WERI-Rb-1 (cell line): ENCODE data around the gene SIRT2.

Experiments used
- DNase-seq: peaks from one replicate; pipeline ENCODE4 v3.0.0-alpha.2; 2020
- H3K27ac ChIP-seq: fragments of 250-450 bp; sonication (Bioruptor Pico); 2 replicates; pipeline ENCODE4 v1.5.1; 2020; ENCODE audit warnings: mild to moderate bottlenecking, moderate library complexity
- H3K27me3 ChIP-seq: fragments of 250-450 bp; sonication (Bioruptor Pico); 2 replicates; pipeline ENCODE4 v1.5.1; 2021; ENCODE audit warnings: mild to moderate bottlenecking, low read depth, moderate library complexity; ENCODE audit not compliant: insufficient read depth, severe bottlenecking
- H3K36me3 ChIP-seq: fragments of 250-450 bp; sonication (Bioruptor Pico); 2 replicates; pipeline ENCODE4 v1.5.1; 2020; ENCODE audit warnings: mild to moderate bottlenecking, moderate library complexity
- H3K4me3 ChIP-seq: 2 replicates; pipeline ENCODE4 v1.5.1; 2011; ENCODE audit warnings: low read depth, mild to moderate bottlenecking, control low read depth, low read length
- H3K9me3 ChIP-seq: fragments of 250-450 bp; sonication (Bioruptor Pico); 2 replicates; pipeline ENCODE4 v1.5.1; 2021; ENCODE audit warnings: mild to moderate bottlenecking, moderate library complexity; ENCODE audit not compliant: severe bottlenecking
- CTCF ChIP-seq: IDR thresholded peaks from 2 replicates; pipeline ENCODE4 v1.5.1; 2011; ENCODE audit warnings: low read depth, mild to moderate bottlenecking, control low read depth, inconsistent platforms, low read length

The SIRT2 gene

GRCh38 chr19:38921420-38922274, 22.2 kb upstream of the SIRT2 start:
- Histone ChIP-seq H3K27ac (no peak overlapping the region), H3K27me3 (no peaks in the 10 kb centered on the region), H3K4me3 (no peak overlapping the region), H3K36me3 (peaks cover 31% of the 10 kb centered on the region), H3K9me3 (no peaks in the 10 kb centered on the region)
- TF ChIP-seq CTCF: no peak
- DNase-seq: no peak

DNA sequence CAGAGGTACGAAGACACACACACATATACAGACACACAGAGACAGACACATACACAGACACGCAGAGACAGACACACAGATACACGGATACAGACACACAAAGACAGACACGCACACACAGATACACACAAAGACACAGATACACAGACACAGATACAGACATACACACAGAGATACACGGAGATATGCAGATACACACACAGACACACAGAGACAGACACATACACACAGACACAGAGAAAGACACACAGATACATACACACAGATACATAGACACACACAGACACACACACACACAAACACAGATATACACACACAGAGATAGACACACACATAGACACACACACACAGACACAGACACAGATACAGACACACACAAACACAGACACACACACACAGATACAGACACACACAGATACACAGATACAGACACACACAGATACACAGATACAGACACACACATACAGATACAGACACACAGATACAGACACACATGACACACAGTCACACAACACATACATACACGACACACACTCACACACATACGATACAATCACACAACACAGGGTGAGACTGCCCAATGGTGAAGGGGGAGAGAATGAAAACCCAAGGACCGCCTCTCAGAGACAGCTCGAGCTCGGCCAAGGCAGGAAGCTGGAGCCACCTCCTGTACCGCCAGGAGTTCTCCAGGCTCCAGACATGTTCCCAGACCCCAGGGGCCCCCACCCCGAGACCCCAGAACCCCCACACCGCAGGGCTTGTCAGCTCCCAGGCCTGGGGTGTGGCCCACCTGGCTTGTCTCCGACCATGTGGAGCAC, 21.4 kb upstream of the SIRT2 start:
- Histone ChIP-seq H3K9me3 (no peaks in the 10 kb centered on the region), H3K36me3 (peaks cover 28% of the 10 kb centered on the region), H3K27ac (no peak overlapping the region), H3K4me3 (no peak overlapping the region), H3K27me3 (no peaks in the 10 kb centered on the region)
- no peak for TF ChIP-seq CTCF
- no peak for DNase-seq

- TF ChIP-seq CTCF: no peak
- peaks cover 22% of the 10 kb centered on the region for H3K36me3 ChIP-seq
- DNase-seq: no peak
Observed at GRCh38 chr19:38919837-38920601, 20.6 kb upstream of the SIRT2 start.

GRCh38 chr19:38918526-38918925, 19.1 kb upstream of the SIRT2 start:
- Histone ChIP-seq H3K36me3 (peaks cover 13% of the 10 kb centered on the region), H3K4me3 (no peak overlapping the region), H3K27me3 (no peaks in the 10 kb centered on the region), H3K9me3 (no peaks in the 10 kb centered on the region), H3K27ac (no peak overlapping the region)
- DNase-seq: no peak
- TF ChIP-seq CTCF: no peak

More at GRCh38 chr19:38919837-38920601, 20.6 kb upstream of the SIRT2 start:
- H3K9me3 ChIP-seq: no peaks in the 10 kb centered on the region
- H3K27me3 ChIP-seq: no peaks in the 10 kb centered on the region
- no peak overlapping the region for H3K4me3 ChIP-seq
- H3K27ac ChIP-seq: no peak overlapping the region

GRCh38 chr19:38917921-38918491, 18.6 kb upstream of the SIRT2 start:
- Histone ChIP-seq H3K9me3 (no peaks in the 10 kb centered on the region), H3K36me3 (peaks cover 13% of the 10 kb centered on the region), H3K4me3 (no peak overlapping the region), H3K27ac (no peak overlapping the region), H3K27me3 (no peaks in the 10 kb centered on the region)
- peak; percentile 49 for TF ChIP-seq CTCF
- DNase-seq: peak; percentile 77
